Natural killer cell treated with Interleukin-12 subunit alpha and Interleukin-12 subunit beta and Interleukin-15 and Interleukin-18, amount 100 ng/mL, for 72 hours (primary cell): ENCODE results near the gene IGSF5. TPM values are rescaled to one million over a fixed set of nuclear protein-coding genes. Genes with fewer than 3 reads are reported as not detected.

ENCODE experiments used
- ATAC-seq, 2 donors: fragments of 150-1000 bp; cut with Tn5 transposase in 1 of 2; sonication (Bioruptor Pico), chemical (Tn5 transposase) in 1 of 2; 2 replicates each; pipeline ENCODE4 v1.10.0; 2021
- DNase-seq: peaks from one replicate; pipeline ENCODE4 v3.0.0; 2022; ENCODE audit warnings: low spot score
- H3K27ac Mint-ChIP-seq, 2 donors: 1 replicate in 1 of 2; 2 replicates in 1 of 2; pipeline ENCODE4 v1.8.0; 2022; ENCODE audit warnings: mixed read lengths in 2 of 2, mild to moderate bottlenecking in 1 of 2, moderate library complexity in 1 of 2
- H3K27me3 Mint-ChIP-seq, 2 donors: 1 replicate in 1 of 2; 2 replicates in 1 of 2; pipeline ENCODE4 v1.8.0; 2022; ENCODE audit warnings: mixed read lengths in 2 of 2
- H3K36me3 Mint-ChIP-seq: one replicate; pipeline ENCODE4 v1.8.0; 2022; ENCODE audit warnings: mixed read lengths
- H3K4me1 Mint-ChIP-seq, 2 donors: 1 replicate in 1 of 2; 2 replicates in 1 of 2; pipeline ENCODE4 v1.8.0; 2022; ENCODE audit warnings: low read depth in 2 of 2, mixed read lengths in 2 of 2, mild to moderate bottlenecking in 1 of 2
- H3K4me3 Mint-ChIP-seq: one replicate; pipeline ENCODE4 v1.8.0; 2022; ENCODE audit warnings: mixed read lengths
- H3K9me3 Mint-ChIP-seq: 2 replicates; pipeline ENCODE4 v1.8.0; 2022; ENCODE audit warnings: mixed read lengths
- total RNA-seq, 2 donors: library from RNA; stranded (reverse); gene quantifications; one replicate each; pipeline ENCODE4 v1.2.3, GENCODE V29; 2022

IGSF5 gene
- total RNA-seq, 2 donors from 2014 or later, result not detected

DNA sequence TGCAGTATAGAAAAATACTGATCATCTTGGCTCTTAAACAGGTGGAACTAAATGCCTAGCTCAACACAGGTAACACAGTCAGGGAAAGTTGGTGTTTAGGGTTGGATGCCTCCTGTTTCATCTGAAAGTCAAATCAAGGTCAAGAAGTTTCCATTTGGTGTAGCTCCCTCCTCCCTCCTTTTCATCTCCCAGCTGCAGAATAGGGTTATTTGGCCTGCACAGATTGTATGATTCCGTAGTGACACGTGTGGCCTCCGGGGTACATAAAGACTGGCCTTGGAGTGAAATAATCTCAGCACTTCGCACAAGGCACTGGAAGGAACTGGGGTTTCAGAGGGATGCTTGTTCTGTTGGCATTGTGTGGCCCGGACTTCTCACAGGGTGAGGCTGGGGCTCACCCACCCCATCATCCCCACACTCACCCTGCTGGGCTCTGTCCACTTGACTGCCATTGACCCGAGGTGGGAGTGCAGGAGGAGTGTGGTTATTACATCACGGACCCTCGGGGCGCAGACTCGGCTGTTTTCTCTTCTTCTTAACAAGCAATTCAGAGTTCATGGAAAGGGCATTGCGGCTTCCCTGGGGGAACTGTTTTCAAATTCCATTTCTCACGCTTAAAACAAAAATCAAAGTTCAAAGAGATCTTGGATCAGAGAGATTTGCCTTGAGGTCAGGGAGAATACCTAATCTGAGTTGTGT, 18.4 kb downstream of the IGSF5 start:
- ATAC-seq, result peak; percentile 31 to 50
- H3K4me1 Mint-ChIP-seq, result no peaks in the 10 kb centered on the region
- no peaks in the 10 kb centered on the region for H3K36me3 Mint-ChIP-seq
- peaks cover 4% of the 10 kb centered on the region in 2 donors for H3K27me3 Mint-ChIP-seq
- no peak overlapping the region for H3K4me3 Mint-ChIP-seq
- DNase-seq, result no peak
- H3K9me3 Mint-ChIP-seq, result peaks cover 8% of the 10 kb centered on the region
- no peak overlapping the region for H3K27ac Mint-ChIP-seq

DNA sequence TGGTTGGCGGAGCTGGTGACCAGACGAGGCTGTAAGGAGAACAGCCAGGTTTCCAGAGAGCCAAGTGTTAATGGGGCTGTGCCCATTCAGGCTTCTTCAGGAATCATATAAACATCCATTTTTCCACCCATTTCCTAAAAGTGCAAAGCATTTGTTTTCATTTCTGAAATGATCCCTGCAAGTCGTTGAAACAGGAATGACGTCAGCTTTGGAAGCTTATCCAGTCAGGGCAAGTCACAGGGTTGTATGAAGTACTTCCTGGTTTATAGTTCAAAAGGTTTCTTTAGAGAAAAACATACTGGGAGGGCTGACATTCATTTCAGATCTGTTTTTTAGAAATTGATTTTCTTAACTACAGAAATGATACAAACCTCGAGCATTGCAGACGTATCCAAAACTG, 29.2 kb downstream of the IGSF5 start:
- Mint-ChIP-seq H3K4me3 (no peak overlapping the region), H3K27ac (no peak overlapping the region), H3K27me3 (peaks cover 5 to 8% of the 10 kb centered on the region in 2 donors)

DNA sequence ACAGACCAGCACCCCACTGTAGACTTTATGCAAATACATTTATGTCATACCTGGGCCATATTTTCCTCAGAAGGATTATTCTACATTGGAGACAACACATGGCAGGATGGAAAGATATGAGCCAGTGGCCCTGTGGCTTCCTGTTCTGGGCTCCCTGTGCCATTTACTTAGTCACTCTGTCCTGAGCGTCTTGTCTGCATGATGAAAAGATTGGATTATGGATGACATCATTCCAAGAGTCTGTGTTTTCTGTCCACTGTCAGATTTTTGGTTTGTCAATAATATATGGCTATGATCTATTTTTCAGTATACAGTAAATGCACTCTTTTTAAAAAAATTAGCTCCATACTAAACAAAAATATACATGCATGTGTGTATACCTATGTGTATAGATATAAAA, 30.8 kb downstream of the IGSF5 start:
- Mint-ChIP-seq H3K27ac (no peak overlapping the region), H3K36me3 (no peaks in the 10 kb centered on the region), H3K4me1 (no peaks in the 10 kb centered on the region), H3K27me3 (peaks cover 5 to 8% of the 10 kb centered on the region in 2 donors), H3K4me3 (no peak overlapping the region), H3K9me3 (no peaks in the 10 kb centered on the region)
- ATAC-seq, result no peak
- no peak for DNase-seq

More for the DNA sequence above, 29.2 kb downstream of the IGSF5 start:
- Mint-ChIP-seq H3K4me1 (no peaks in the 10 kb centered on the region), H3K36me3 (no peaks in the 10 kb centered on the region), H3K9me3 (no peaks in the 10 kb centered on the region)
- ATAC-seq (no peak), DNase-seq (no peak)

DNA sequence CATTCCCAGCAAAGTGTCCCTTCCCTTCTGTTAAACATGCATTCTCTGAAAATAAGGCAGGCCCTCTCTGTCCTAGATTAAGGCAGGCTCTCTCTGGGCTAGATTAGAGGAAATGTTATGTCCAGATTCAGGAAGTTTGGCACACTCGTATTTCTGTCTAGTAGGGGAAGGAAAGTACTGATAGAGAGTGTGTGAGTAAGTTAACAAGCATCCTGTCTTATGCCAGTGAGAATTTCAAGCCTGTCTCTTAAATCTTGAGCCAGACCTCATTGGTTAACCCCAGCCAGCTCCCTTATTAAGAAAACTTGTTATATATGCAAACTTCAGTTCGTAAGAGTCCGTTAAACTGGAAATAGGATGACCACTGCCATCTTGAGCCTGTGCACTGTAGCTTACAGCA, 31.6 kb downstream of the IGSF5 start:
- Mint-ChIP-seq H3K27me3 (peaks cover 5 to 8% of the 10 kb centered on the region in 2 donors), H3K4me1 (no peaks in the 10 kb centered on the region), H3K4me3 (no peak overlapping the region), H3K9me3 (no peaks in the 10 kb centered on the region), H3K36me3 (no peaks in the 10 kb centered on the region), H3K27ac (no peak overlapping the region)
- no peak for ATAC-seq
- no peak for DNase-seq

DNA sequence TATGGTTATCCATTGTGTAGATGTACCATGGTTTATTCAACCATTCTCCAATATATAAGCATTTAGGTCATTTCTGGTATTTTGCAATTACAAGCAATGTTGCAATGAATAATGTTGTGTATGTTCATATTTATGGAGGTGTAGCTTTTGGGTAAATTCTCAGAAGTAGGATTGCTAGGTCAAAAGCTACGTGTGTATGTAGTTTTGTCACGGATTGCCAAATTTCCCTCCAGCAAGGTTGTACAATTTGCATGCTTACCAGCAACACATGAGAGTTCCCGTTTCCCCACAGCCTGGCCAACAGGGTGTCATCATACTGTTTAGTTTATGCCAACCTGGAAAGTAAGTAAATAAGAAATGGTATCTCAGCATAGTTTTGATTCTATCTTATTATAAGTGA, 36.3 kb downstream of the IGSF5 start:
- Mint-ChIP-seq H3K27ac (no peak overlapping the region), H3K4me1 (no peaks in the 10 kb centered on the region), H3K9me3 (no peaks in the 10 kb centered on the region), H3K27me3 (peaks cover 3 to 11% of the 10 kb centered on the region in 2 donors), H3K4me3 (no peak overlapping the region), H3K36me3 (no peaks in the 10 kb centered on the region)
- DNase-seq (no peak), ATAC-seq (no peak)

DNA sequence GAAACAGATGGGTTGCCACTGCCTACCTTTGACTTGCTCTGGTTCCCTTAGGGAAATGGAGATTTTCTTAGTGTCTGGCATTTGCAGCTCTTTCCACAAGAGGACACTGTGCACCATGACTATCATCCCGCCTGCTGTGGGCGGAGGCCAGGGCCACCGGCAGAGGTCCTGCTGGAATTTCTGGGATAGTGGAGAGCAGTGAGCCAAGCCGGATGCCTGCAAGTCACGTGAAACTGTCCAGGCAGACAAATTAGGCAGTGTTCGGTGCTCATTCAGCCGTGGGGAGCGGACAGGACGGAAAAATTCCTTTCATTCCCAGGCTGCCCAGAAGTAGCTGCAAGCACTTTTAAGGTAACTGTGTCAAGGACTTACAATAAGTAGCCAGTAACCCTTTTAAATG, 43.4 kb downstream of the IGSF5 start:
- no peak for DNase-seq
- no peaks in the 10 kb centered on the region for H3K36me3 Mint-ChIP-seq
- no peaks in the 10 kb centered on the region for H3K27me3 Mint-ChIP-seq
- no peak overlapping the region for H3K4me3 Mint-ChIP-seq
- no peak overlapping the region for H3K27ac Mint-ChIP-seq
- H3K4me1 Mint-ChIP-seq, result no peaks in the 10 kb centered on the region
- H3K9me3 Mint-ChIP-seq, result no peaks in the 10 kb centered on the region
- no peak for ATAC-seq

DNA sequence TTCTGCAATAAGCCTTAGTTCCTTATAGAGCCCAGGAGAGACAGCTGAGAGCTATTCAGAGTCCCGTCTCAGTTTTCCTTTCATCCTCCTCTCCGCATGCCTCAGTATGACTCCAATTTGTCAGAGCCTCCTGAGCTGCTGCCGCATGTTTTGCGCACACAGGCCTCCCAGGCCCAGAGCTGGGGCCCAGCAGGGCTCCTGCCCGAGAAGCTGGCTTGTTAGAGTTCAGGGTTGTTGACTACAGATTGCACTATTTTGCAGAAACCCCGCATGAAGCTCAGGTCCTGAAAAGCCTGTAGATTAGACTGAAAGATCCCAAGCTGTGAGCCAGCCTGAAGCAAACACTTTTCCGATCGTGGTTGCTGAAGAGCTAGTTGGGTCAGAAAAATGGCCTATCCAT, 51.5 kb downstream of the IGSF5 start:
- no peaks in the 10 kb centered on the region for H3K9me3 Mint-ChIP-seq
- no peak overlapping the region for H3K27ac Mint-ChIP-seq
- no peak for DNase-seq
- no peak overlapping the region for H3K4me3 Mint-ChIP-seq
- no peaks in the 10 kb centered on the region for H3K27me3 Mint-ChIP-seq
- no peaks in the 10 kb centered on the region for H3K4me1 Mint-ChIP-seq
- no peaks in the 10 kb centered on the region for H3K36me3 Mint-ChIP-seq
- no peak for ATAC-seq

DNA sequence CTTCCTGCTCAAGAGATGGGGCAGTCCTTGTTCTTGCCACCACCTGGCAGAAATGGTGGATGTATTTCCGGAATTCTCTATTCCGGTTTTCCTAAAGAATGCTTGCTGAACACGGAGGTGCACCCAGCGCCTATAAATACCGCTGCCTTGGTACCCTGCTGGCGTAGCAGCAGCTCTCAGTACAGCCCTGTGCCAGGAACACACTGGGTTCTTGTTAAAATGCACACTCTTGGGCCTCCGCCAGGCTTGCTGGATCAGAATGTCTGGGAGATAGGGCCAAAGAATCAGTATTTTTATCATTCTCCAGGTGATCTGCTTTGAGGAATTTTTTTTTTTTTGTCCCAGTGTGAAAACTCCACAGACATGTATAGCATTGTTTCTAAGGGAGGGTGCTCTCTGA, 54.2 kb downstream of the IGSF5 start:
- Mint-ChIP-seq H3K27ac (no peak overlapping the region), H3K9me3 (no peaks in the 10 kb centered on the region), H3K4me3 (no peak overlapping the region), H3K27me3 (no peaks in the 10 kb centered on the region), H3K36me3 (no peaks in the 10 kb centered on the region), H3K4me1 (no peaks in the 10 kb centered on the region)
- no peak for DNase-seq
- no peak for ATAC-seq

DNA sequence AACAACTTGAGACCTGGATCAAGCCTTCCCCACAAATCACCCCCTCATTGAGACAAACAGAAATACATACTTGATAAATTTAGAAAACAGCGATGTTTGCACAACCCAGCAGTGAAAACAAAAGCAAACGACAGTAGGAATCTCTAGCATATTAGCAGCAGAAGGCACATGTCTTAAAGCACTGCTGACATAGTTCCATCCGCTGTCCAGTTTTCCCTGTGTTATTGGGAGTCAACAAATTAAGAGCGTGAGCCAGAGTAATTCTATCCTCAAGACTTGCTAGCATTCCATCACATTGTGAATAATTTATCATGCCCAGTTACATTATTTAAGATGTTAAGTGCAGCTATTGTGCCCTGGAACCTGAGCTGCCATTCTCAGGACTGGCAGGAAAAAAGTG, 55.3 kb downstream of the IGSF5 start:
- H3K27me3 Mint-ChIP-seq, result no peaks in the 10 kb centered on the region
- H3K4me3 Mint-ChIP-seq, result no peak overlapping the region
- no peaks in the 10 kb centered on the region for H3K4me1 Mint-ChIP-seq
- no peak for ATAC-seq
- H3K27ac Mint-ChIP-seq, result no peak overlapping the region
- H3K9me3 Mint-ChIP-seq, result no peaks in the 10 kb centered on the region
- H3K36me3 Mint-ChIP-seq, result no peaks in the 10 kb centered on the region
- no peak for DNase-seq

DNA sequence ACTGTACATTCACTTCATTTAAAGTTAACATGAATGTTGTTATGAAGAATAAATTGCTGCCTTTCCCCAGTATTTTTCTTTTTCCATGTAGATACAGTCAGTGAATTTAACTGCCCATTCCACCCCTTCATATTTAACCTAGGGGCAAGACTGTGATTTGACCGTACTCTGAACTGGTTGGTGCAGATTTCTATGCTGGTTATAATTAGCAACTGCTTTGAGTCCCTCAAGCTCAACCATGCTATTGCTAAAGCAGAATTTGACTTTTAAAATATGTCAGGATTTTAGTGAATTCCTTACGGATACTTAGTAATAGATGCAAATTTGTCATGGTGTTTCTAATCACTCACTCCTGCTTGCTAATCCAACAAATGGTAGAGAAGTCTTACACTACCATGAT, 57.2 kb downstream of the IGSF5 start:
- ATAC-seq, result no peak

DNA sequence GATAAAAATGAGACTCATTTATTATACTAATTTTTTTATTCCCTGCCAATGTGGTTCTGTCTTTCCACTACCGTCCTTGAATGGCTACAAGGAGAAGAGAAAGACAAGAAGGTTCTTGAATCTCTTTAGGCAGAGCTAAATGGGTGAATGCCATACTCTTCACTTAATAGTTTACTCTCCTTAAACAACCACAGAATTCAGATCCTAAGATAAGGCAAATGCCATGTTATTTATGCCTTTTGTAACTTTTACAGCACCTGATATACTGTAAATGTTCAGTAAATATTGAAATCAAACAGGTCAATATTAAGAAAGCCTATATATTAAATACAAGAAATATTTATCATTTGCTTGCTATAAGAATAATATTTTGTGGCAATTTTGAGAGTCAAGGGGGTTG, 58.4 kb downstream of the IGSF5 start:
- Mint-ChIP-seq H3K9me3 (no peaks in the 10 kb centered on the region), H3K36me3 (no peaks in the 10 kb centered on the region), H3K4me1 (no peaks in the 10 kb centered on the region), H3K27ac (no peak overlapping the region), H3K27me3 (no peaks in the 10 kb centered on the region), H3K4me3 (no peak overlapping the region)
- DNase-seq, result no peak
- no peak for ATAC-seq

More for the DNA sequence above, 57.2 kb downstream of the IGSF5 start:
- no peak overlapping the region for H3K4me3 Mint-ChIP-seq
- no peaks in the 10 kb centered on the region for H3K27me3 Mint-ChIP-seq
- no peak overlapping the region for H3K27ac Mint-ChIP-seq
- no peaks in the 10 kb centered on the region for H3K4me1 Mint-ChIP-seq
- no peaks in the 10 kb centered on the region for H3K36me3 Mint-ChIP-seq
- no peaks in the 10 kb centered on the region for H3K9me3 Mint-ChIP-seq
- DNase-seq, result no peak

DNA sequence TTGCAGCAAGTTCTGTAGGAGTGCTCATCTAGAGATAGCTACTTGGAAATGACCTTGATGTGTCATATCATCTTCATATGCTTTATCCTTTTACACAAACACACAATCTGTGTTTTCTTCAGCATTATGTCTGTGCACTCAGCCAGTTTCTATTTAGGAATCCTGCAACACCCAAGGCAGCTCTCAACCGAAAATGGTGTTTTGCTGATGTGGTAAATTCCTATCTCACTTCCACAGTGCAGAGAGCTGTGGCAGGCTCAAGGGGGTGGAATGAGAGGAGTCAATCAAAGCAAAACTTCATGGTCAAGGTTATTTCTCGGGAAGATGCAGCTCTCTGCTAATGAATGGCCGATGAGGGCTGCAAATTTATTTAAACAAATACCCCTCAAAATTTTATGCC, 59.3 kb downstream of the IGSF5 start:
- H3K4me1 Mint-ChIP-seq, result no peaks in the 10 kb centered on the region
- H3K9me3 Mint-ChIP-seq, result no peaks in the 10 kb centered on the region
- H3K4me3 Mint-ChIP-seq, result no peak overlapping the region
- ATAC-seq (no peak), DNase-seq (no peak)
- H3K36me3 Mint-ChIP-seq, result no peaks in the 10 kb centered on the region
- H3K27me3 Mint-ChIP-seq, result no peaks in the 10 kb centered on the region
- H3K27ac Mint-ChIP-seq, result no peak overlapping the region

DNA sequence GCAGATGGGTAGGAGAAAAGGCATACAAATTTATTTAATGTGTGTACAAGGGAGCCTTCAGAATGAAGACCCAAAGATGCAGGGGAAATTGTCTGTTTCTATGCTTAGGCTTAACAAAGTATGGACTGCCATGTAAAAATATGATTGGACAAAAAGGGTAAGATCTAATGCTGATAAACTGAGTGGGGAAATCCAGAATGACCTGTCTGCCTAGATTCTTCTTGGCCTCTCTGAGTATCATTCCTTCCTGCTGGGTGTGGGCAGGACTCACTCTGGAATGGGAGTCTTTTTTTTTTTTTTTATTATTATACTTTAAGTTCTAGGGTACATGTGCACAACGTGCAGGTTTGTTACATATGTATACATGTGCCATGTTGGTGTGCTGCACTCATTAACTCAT, 61.0 kb downstream of the IGSF5 start:
- Mint-ChIP-seq H3K27ac (no peak overlapping the region), H3K4me1 (no peaks in the 10 kb centered on the region), H3K4me3 (no peak overlapping the region), H3K27me3 (no peaks in the 10 kb centered on the region), H3K36me3 (no peaks in the 10 kb centered on the region), H3K9me3 (no peaks in the 10 kb centered on the region)
- ATAC-seq (no peak), DNase-seq (no peak)

DNA sequence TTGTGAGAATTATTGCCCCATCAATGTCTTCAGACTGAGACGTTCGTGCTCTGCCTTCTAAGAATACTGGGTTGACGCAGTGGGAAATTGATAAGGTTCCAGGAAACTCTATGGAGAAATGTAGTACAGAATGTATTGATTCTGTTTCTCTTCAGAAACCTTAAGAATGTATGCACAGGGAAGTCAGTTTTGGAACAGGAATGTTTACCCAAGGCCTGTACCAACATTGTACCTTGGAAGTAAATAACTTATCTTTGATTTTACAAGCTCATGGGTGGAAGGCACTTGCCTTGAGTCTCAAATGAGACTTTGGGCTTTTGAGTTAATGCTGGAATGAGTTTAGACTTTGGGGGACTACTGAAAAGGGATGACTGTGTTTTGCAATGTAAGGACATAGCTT, 62.8 kb downstream of the IGSF5 start:
- no peaks in the 10 kb centered on the region for H3K4me1 Mint-ChIP-seq
- no peak for DNase-seq
- no peaks in the 10 kb centered on the region for H3K27me3 Mint-ChIP-seq
- no peak overlapping the region for H3K27ac Mint-ChIP-seq
- no peak for ATAC-seq
- H3K9me3 Mint-ChIP-seq, result no peaks in the 10 kb centered on the region
- H3K36me3 Mint-ChIP-seq, result no peaks in the 10 kb centered on the region
- H3K4me3 Mint-ChIP-seq, result no peak overlapping the region

DNA sequence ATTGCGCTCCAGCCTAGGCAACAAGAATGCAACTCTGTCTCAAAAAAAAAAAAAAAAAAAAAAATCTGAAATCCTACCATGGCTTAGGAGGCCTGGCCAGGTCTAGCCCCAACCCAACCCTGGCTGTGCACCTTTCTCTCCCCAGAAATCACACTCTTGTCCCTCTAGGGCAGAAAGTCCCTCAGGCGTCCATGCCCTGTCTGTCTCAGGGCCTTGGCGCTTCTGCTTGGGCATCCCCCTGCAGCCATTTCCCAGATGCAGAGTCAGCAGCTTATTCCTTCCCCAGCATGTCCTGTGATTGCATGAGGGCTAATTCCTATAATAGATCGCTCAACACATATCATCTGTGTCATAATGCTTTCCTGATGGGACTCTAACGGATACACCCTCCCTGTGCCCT, 65.0 kb downstream of the IGSF5 start:
- Mint-ChIP-seq H3K4me1 (no peaks in the 10 kb centered on the region), H3K27me3 (no peaks in the 10 kb centered on the region), H3K27ac (no peak overlapping the region), H3K36me3 (no peaks in the 10 kb centered on the region), H3K4me3 (no peak overlapping the region), H3K9me3 (no peaks in the 10 kb centered on the region)
- no peak for DNase-seq
- ATAC-seq, result no peak
